Neural crest cell (in vitro differentiated cells): ENCODE measurements around the gene FAAP100. TPM values are rescaled to one million over a fixed set of nuclear protein-coding genes. Genes with fewer than 3 reads are reported as not detected.

Experiments used
- DNase-seq: peaks from one replicate; pipeline ENCODE4 v3.0.0; 2021; ENCODE audit warnings: low read depth, mixed read lengths, low spot score
- H3K27ac Mint-ChIP-seq: one replicate; pipeline ENCODE4 v1.8.0; 2021; ENCODE audit warnings: mild to moderate bottlenecking, mixed read lengths; ENCODE audit not compliant: unreplicated experiment
- H3K27me3 Mint-ChIP-seq: 2 replicates; pipeline ENCODE4 v1.8.0; 2021; ENCODE audit warnings: low read depth, mild to moderate bottlenecking, mixed read lengths
- H3K36me3 Mint-ChIP-seq: 2 replicates; pipeline ENCODE4 v1.8.0; 2021; ENCODE audit warnings: low read depth, mild to moderate bottlenecking, mixed read lengths
- H3K4me1 Mint-ChIP-seq: 2 replicates; pipeline ENCODE4 v1.8.0; 2021; ENCODE audit warnings: mixed read lengths
- H3K4me3 Mint-ChIP-seq: one replicate; pipeline ENCODE4 v1.8.0; 2021; ENCODE audit warnings: mild to moderate bottlenecking, mixed read lengths
- H3K9me3 Mint-ChIP-seq: 2 replicates; pipeline ENCODE4 v1.8.0; 2021; ENCODE audit warnings: mixed read lengths
- total RNA-seq: library from RNA; stranded (reverse); gene quantifications from 2 replicates; pipeline ENCODE4 v1.2.1, GENCODE V29; 2021
- TF ChIP-seq, protein P1 (sequence below): fragments of 200-600 bp; sonication (generic); conservative IDR thresholded peaks from 2 replicates; pipeline ENCODE4 v1.5.0; 2021; ENCODE audit warnings: antibody characterized with exemption, mild to moderate bottlenecking

The FAAP100 gene
- total RNA-seq, 1 donor from 2014 or later, result 48.3 TPM

DNA sequence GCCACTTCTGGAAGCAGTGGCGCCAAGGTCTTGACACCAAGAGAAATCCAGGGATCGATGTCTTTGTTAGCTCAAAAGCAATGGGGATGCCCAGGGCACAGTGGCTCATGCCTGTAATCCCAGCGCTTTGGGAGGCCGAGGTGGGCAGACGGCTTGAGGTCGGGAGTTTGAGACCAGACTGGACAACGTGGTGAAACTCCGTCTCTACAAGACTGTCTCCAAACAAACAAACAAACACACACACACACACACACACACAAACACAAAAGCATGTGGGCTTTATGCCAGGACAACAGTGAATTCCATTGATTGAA, 22.4 kb upstream of the FAAP100 start:
- DNase-seq, result no peak
- Mint-ChIP-seq H3K4me3 (no peak overlapping the region), H3K9me3 (no peaks in the 10 kb centered on the region), H3K36me3 (peaks cover 11% of the 10 kb centered on the region), H3K27me3 (no peaks in the 10 kb centered on the region), H3K4me1 (peaks cover 10% of the 10 kb centered on the region), H3K27ac (no peak overlapping the region)
- TF ChIP-seq, protein P1, sequence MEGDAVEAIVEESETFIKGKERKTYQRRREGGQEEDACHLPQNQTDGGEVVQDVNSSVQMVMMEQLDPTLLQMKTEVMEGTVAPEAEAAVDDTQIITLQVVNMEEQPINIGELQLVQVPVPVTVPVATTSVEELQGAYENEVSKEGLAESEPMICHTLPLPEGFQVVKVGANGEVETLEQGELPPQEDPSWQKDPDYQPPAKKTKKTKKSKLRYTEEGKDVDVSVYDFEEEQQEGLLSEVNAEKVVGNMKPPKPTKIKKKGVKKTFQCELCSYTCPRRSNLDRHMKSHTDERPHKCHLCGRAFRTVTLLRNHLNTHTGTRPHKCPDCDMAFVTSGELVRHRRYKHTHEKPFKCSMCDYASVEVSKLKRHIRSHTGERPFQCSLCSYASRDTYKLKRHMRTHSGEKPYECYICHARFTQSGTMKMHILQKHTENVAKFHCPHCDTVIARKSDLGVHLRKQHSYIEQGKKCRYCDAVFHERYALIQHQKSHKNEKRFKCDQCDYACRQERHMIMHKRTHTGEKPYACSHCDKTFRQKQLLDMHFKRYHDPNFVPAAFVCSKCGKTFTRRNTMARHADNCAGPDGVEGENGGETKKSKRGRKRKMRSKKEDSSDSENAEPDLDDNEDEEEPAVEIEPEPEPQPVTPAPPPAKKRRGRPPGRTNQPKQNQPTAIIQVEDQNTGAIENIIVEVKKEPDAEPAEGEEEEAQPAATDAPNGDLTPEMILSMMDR, result no peak

DNA sequence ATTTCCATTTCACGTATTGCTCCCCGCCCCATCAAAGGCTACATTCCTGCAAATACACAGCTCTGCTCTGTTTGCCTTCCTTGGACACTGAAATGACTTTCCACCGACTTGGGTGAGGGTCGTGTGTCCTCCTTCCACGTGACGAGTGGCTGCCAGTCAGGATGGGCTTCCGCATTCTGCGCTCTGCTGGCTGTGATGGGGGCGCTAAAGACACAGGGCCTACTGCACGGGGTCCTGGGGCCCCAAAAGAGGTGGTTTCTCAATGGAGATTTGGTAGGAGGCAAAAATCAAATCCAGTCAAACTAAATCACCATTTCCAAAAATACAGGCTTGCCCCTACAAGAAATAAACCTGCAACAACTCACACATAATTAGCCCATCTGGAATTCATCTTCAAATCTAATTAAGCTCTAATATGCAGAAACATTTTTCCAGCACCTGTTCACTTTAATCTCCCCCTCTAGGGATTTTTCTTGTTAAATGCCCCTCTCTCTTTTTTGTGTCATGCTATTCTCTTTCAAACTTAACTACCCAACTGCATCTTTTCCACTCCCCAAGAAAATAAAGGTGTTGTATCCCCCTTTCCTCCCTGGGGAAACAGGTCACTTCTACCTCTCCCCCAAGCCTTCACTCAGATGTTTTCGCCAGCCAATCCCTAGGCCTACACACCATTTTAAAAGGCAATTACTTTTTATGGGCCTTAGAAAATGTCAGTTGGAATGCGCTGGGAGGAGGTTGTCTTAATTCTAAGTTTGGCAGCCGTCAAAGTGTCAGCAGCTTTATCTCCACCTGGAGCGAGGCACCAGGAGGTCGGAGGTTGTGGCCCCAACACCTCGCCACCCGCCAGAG, 21.9 kb upstream of the FAAP100 start:
- H3K27me3 Mint-ChIP-seq, result no peaks in the 10 kb centered on the region
- H3K36me3 Mint-ChIP-seq, result peaks cover 8% of the 10 kb centered on the region
- peaks cover 10% of the 10 kb centered on the region for H3K4me1 Mint-ChIP-seq
- H3K9me3 Mint-ChIP-seq, result no peaks in the 10 kb centered on the region
- TF ChIP-seq, protein P1, result no peak
- H3K27ac Mint-ChIP-seq, result no peak overlapping the region
- DNase-seq, result no peak
- H3K4me3 Mint-ChIP-seq, result no peak overlapping the region

DNA sequence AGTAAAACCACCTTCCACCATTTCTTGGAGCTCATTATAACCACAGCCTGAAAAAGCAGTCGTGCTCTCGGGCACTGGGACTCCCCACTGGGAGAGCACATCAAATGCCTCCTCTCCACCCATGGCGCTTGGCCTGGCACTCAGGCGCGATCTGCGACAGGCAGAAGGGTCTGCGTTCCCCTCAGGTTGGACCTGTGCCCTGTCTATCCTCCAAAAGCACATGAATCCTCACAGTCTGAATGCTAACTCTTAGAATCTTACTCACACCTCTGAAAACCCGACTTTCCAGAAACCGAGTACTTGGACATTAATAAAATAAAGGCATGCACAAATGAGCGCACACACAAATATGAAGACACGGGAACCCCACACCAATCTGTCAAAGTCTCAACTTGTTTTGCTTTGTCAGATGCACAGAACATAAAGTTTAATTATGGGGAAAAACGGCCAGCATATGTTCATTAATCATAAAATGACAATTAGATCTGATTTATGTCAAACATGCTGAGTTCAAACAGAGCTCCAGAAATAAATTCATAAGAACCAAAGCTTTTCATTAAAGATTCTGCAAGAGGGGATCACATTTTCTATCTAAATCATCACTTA, 20.5 kb upstream of the FAAP100 start:
- Mint-ChIP-seq H3K36me3 (peaks cover 6% of the 10 kb centered on the region), H3K27ac (no peak overlapping the region), H3K4me3 (no peak overlapping the region), H3K27me3 (no peaks in the 10 kb centered on the region), H3K4me1 (peaks cover 10% of the 10 kb centered on the region), H3K9me3 (no peaks in the 10 kb centered on the region)
- TF ChIP-seq, protein P1, result no peak
- no peak for DNase-seq

DNA sequence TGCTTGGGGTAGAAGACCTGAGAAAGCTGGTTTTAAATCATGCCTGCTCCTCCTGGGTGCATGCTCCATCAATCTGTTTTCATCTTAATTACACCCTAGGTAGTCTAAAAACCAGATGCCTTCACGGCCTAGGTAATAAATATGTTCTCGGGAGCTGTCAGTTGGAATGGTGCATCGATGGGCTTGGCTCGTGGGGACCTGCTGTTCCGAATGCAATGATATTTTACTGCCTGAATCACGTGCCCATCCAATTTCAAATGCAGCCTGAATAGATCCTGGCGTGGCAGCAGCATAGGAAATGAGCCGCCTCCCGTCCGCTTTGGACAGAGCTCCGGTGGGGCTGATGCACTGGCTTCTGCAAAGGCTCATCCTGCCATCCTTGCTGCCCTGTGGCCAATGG, 18.8 kb upstream of the FAAP100 start:
- no peaks in the 10 kb centered on the region for H3K9me3 Mint-ChIP-seq
- TF ChIP-seq, protein P1, result no peak
- no peaks in the 10 kb centered on the region for H3K27me3 Mint-ChIP-seq
- no peak overlapping the region for H3K4me3 Mint-ChIP-seq
- no peak overlapping the region for H3K27ac Mint-ChIP-seq
- DNase-seq, result no peak
- H3K4me1 Mint-ChIP-seq, result no peaks in the 10 kb centered on the region
- H3K36me3 Mint-ChIP-seq, result peaks cover 8% of the 10 kb centered on the region

DNA sequence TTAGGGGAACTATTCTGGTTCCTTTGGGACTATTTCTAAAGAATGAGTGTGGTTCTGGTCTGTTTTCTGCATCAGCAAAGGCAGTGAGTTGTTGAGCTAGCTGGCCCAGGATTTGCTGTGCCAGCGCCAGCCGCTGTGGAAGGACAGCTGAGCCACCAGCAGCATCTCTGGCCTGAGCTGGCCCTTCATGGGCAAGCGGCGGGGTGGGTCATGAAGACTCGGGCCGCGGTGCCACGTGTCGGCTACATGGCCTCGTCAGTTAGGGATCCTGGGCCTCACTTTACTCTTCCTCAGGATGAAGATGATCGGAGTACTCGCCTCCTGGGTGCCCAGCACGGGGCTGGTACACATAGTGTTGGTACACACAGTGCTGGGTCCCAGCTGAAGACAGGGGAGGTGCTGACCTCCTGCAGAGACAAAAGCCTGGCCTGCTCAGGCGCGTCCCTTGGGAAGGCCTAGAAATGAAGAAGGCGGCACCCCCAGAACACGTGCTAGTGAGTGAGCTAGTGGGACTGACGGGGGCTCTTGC, 17.9 kb upstream of the FAAP100 start:
- no peak overlapping the region for H3K27ac Mint-ChIP-seq
- no peaks in the 10 kb centered on the region for H3K9me3 Mint-ChIP-seq
- H3K4me3 Mint-ChIP-seq, result no peak overlapping the region
- no peaks in the 10 kb centered on the region for H3K4me1 Mint-ChIP-seq
- TF ChIP-seq, protein P1, result no peak
- no peak for DNase-seq
- peaks cover 13% of the 10 kb centered on the region for H3K36me3 Mint-ChIP-seq
- no peaks in the 10 kb centered on the region for H3K27me3 Mint-ChIP-seq
